Nephron (organoid): ENCODE data around the gene CEMIP.

Experiments used
- H3K27ac Mint-ChIP-seq, 3 experiments: 2 replicates each; pipeline ENCODE4 v1.8.0; 2020; ENCODE audit warnings: mixed read lengths in 3 of 3, mild to moderate bottlenecking in 2 of 3, moderate library complexity in 1 of 3
- H3K27me3 Mint-ChIP-seq: 2 replicates; pipeline ENCODE4 v1.8.0; 2021; ENCODE audit warnings: low read depth, mild to moderate bottlenecking, moderate library complexity, mixed read lengths
- H3K36me3 Mint-ChIP-seq: 2 replicates; pipeline ENCODE4 v1.8.0; 2020; ENCODE audit warnings: low read depth, mixed read lengths
- H3K4me1 Mint-ChIP-seq: 2 replicates; pipeline ENCODE4 v1.8.0; 2020; ENCODE audit warnings: mixed read lengths
- H3K4me3 Mint-ChIP-seq, 3 experiments: 2 replicates each; pipeline ENCODE4 v1.8.0; 2020; ENCODE audit warnings: mild to moderate bottlenecking in 3 of 3, mixed read lengths in 3 of 3, moderate library complexity in 2 of 3
- H3K9me3 Mint-ChIP-seq: 2 replicates; pipeline ENCODE4 v1.8.0; 2020; ENCODE audit warnings: mixed read lengths
- TF ChIP-seq, protein P1 (sequence below), 3 experiments: fragments of 200-600 bp; sonication (generic); IDR thresholded peaks; one replicate each; pipeline ENCODE4 v1.5.0; 2021; ENCODE audit warnings: antibody characterized with exemption in 3 of 3; ENCODE audit not compliant: unreplicated experiment in 3 of 3

CEMIP gene

DNA sequence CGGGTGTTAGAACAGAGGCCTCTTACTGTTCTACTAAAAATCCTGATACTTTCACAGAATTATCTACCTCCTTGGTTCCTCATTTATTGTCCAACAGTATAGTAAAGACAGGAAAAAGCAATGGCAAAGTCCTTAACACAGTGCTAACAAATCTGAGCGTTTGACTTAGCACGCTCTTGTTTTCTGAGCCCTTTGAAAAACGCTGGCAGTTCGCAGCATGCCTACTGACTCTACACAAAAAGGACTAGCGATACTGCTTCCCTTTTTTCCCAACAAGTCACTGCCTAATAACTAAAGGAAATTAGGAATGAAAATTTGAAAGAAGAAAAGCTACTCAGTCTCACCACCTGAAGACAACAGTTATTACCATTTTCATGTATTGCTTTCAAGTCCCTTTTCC, 34.8 kb upstream of the CEMIP start:
- TF ChIP-seq, protein P1, sequence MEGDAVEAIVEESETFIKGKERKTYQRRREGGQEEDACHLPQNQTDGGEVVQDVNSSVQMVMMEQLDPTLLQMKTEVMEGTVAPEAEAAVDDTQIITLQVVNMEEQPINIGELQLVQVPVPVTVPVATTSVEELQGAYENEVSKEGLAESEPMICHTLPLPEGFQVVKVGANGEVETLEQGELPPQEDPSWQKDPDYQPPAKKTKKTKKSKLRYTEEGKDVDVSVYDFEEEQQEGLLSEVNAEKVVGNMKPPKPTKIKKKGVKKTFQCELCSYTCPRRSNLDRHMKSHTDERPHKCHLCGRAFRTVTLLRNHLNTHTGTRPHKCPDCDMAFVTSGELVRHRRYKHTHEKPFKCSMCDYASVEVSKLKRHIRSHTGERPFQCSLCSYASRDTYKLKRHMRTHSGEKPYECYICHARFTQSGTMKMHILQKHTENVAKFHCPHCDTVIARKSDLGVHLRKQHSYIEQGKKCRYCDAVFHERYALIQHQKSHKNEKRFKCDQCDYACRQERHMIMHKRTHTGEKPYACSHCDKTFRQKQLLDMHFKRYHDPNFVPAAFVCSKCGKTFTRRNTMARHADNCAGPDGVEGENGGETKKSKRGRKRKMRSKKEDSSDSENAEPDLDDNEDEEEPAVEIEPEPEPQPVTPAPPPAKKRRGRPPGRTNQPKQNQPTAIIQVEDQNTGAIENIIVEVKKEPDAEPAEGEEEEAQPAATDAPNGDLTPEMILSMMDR (IDR thresholded peaks at IDR 0.05; ENCODE audit: unreplicated experiment in 3 of 3) = no peak
- peak overlapping the region; percentile 28 to 85 (median 66) for H3K27ac Mint-ChIP-seq
- H3K9me3 Mint-ChIP-seq = no peaks in the 10 kb centered on the region
- H3K4me3 Mint-ChIP-seq = no peak overlapping the region
- no peaks in the 10 kb centered on the region for H3K27me3 Mint-ChIP-seq
- peaks cover 42% of the 10 kb centered on the region for H3K4me1 Mint-ChIP-seq
- H3K36me3 Mint-ChIP-seq = peaks cover 9% of the 10 kb centered on the region

DNA sequence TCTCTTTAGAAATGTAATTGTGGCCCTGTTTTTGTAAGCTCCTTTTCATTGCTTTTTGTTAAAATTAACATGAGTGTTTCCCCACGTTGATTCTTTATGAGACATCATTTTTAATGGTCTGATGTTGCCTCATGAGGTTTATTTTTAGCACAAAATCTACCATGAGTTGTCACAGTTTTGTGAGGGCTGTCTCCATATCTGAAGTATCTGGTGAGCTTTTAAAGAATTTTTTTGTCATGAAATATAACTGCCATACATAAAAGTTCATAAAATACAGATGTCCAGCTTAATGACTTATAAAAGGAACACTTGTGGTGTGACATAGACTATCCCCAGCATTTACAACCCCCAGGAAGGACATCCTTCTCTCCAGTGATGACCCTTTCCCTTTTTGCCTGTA, 34.3 kb upstream of the CEMIP start:
- H3K9me3 Mint-ChIP-seq = no peaks in the 10 kb centered on the region
- TF ChIP-seq, protein P1 (IDR thresholded peaks at IDR 0.05; ENCODE audit: unreplicated experiment in 3 of 3) = no peak
- peaks cover 40% of the 10 kb centered on the region for H3K4me1 Mint-ChIP-seq
- H3K27ac Mint-ChIP-seq = peak overlapping the region; percentile 28 to 85 (median 66)
- H3K36me3 Mint-ChIP-seq = peaks cover 8% of the 10 kb centered on the region
- no peak overlapping the region for H3K4me3 Mint-ChIP-seq
- H3K27me3 Mint-ChIP-seq = no peaks in the 10 kb centered on the region

DNA sequence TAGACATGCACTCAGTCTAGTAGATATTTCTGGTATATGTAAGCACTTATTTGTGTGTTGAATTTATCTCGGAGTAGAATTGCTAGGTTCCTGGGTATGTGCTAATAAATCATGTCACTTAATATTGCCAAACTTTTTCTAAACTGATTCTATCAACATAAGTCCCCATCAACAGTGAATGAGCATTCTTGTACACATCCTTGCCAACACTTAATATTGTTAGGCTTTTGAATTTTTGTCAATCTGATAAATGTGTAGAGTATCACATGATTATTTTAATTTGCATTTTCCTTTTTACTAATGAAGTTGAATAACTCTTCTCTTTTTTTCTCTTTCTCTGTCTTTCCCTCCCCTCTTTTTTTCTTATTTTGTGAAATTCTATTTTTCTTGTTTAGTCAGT, 33.3 kb upstream of the CEMIP start:
- Mint-ChIP-seq H3K27me3 (no peaks in the 10 kb centered on the region), H3K36me3 (peaks cover 13% of the 10 kb centered on the region), H3K4me3 (no peak overlapping the region), H3K27ac (peak overlapping the region in 1 of 3 experiments; percentile 85), H3K9me3 (no peaks in the 10 kb centered on the region), H3K4me1 (peaks cover 36% of the 10 kb centered on the region)
- TF ChIP-seq, protein P1 (IDR thresholded peaks at IDR 0.05; ENCODE audit: unreplicated experiment in 3 of 3) = no peak

DNA sequence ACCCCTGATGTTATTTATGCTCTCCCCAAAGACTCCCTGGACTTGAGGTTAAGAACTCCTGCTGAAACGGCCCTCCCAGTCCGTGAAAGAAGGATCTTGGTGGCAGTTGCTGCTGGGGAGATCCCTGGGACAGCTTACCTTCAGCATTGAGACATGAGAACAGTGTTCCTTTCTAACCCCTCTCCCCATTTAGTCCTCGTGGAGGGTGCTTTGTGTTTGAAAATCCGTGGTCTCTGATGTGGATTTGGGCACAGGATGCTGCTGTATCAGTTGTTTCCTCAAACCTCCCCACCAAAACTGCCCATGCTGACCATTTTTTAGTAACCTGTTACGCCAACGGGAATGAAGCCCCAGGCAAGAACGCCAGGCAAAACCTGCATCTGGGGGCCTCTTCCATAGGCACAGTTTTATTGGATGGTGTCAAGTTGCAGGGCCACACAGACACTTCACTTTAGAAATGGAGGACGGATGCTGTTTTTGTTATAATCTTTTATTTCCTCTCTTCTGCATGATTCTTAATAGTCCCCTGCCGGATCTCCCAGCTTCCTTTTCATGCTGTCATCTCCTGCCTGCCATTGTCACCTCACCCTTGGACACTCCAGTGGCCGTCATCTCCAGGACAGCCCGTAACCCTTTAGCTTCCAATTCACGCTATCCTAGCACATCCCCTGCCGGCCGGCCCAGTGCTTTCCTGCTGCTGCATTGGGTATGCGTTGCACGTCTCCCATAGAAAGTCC, 31.7 kb upstream of the CEMIP start:
- H3K4me3 Mint-ChIP-seq = peak overlapping the region; percentile 76 to 79 (median 77)
- peaks cover 14% of the 10 kb centered on the region for H3K36me3 Mint-ChIP-seq
- peaks cover 39% of the 10 kb centered on the region for H3K4me1 Mint-ChIP-seq
- no peaks in the 10 kb centered on the region for H3K27me3 Mint-ChIP-seq
- TF ChIP-seq, protein P1 (IDR thresholded peaks at IDR 0.05; ENCODE audit: unreplicated experiment in 3 of 3) = no peak
- no peaks in the 10 kb centered on the region for H3K9me3 Mint-ChIP-seq
- peak overlapping the region; percentile 0 to 90 (median 15) for H3K27ac Mint-ChIP-seq

DNA sequence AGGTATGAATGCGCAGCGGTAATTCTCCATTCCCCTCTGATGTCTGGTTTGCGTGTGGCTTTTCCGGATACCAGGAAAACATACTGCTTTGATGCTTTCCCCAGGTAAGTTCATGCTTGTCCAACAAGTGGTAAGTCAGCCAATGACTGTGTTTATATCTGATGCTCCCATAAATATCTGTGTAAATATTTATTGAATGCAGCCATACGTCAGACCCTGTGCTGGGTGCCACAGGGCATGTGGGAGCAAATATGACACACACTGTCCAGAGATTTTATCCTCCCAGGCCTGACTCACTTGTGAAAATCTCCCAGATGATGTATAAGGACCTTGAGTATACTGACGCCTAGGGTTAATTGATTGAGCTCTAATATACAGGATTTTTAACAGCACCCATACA, 29.6 kb upstream of the CEMIP start:
- H3K27ac Mint-ChIP-seq = peak overlapping the region in 1 of 3 experiments; percentile 78
- H3K27me3 Mint-ChIP-seq = no peaks in the 10 kb centered on the region
- H3K4me1 Mint-ChIP-seq = peaks cover 25% of the 10 kb centered on the region
- TF ChIP-seq, protein P1 (IDR thresholded peaks at IDR 0.05; ENCODE audit: unreplicated experiment in 3 of 3) = no peak
- H3K9me3 Mint-ChIP-seq = no peaks in the 10 kb centered on the region
- H3K36me3 Mint-ChIP-seq = peaks cover 18% of the 10 kb centered on the region
- H3K4me3 Mint-ChIP-seq = no peak overlapping the region

DNA sequence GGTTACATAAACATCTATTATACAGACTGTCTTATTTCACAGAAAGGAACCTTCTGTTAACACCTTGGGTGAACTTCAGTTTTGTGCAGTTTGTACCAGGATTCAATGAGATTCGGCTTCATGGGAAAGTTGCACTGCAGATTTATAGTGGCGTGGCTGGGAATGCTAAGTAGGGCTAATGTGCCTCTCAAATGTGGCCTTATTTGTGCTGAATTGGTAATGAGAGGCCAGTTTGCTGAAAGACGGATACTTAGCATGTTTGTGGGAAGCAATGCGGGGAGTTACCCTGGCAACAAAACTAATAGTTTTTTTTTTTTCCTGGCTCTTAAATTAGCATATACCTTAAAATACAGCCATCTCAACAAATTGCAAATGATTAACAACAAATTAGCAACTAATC, 28.6 kb upstream of the CEMIP start:
- H3K4me1 Mint-ChIP-seq = peaks cover 20% of the 10 kb centered on the region
- TF ChIP-seq, protein P1 (IDR thresholded peaks at IDR 0.05; ENCODE audit: unreplicated experiment in 3 of 3) = no peak
- H3K27ac Mint-ChIP-seq = peak overlapping the region in 1 of 3 experiments; percentile 78
- no peaks in the 10 kb centered on the region for H3K27me3 Mint-ChIP-seq
- H3K9me3 Mint-ChIP-seq = no peaks in the 10 kb centered on the region
- H3K36me3 Mint-ChIP-seq = peaks cover 22% of the 10 kb centered on the region
- no peak overlapping the region for H3K4me3 Mint-ChIP-seq
